RWPE2 (cell line): ENCODE data around the gene COMMD1.
"Not testable (repeated sequence)": the region's sequence is repeated elsewhere in the genome, so short reads cannot be mapped to it uniquely, and the experiment has no call there.

Experiments used
- ATAC-seq: fragments of 200-7000 bp; cut with Tn5 transposase; 3 replicates; pipeline ENCODE4 v1.9.1; 2021; ENCODE audit warnings: low read depth
- DNase-seq: peaks from one replicate; pipeline ENCODE4 v3.0.0-alpha.2; 2020; ENCODE audit warnings: low spot score
- H3K27ac ChIP-seq: fragments of 450-650 bp; 2 replicates; pipeline ENCODE4 v1.5.1; 2017; ENCODE audit warnings: mild to moderate bottlenecking; ENCODE audit not compliant: poor library complexity, severe bottlenecking
- H3K27me3 ChIP-seq: fragments of 250-450 bp; sonication (Bioruptor Pico); 2 replicates; pipeline ENCODE4 v1.5.1; 2021; ENCODE audit warnings: mild to moderate bottlenecking, moderate library complexity; ENCODE audit not compliant: insufficient read depth, poor library complexity, severe bottlenecking
- H3K36me3 ChIP-seq: fragments of 250-450 bp; sonication (Bioruptor Pico); 2 replicates; pipeline ENCODE4 v1.5.1; 2020; ENCODE audit warnings: low read depth, mild to moderate bottlenecking, moderate library complexity
- H3K4me1 ChIP-seq: fragments of 250-450 bp; sonication (Bioruptor Pico); 2 replicates; pipeline ENCODE4 v1.5.1; 2021; ENCODE audit warnings: mild to moderate bottlenecking, moderate library complexity; ENCODE audit not compliant: insufficient read depth, poor library complexity, severe bottlenecking
- H3K4me3 ChIP-seq: fragments of 250-450 bp; sonication (Bioruptor Pico); 2 replicates; pipeline ENCODE4 v1.5.1; 2021; ENCODE audit warnings: mild to moderate bottlenecking, moderate library complexity; ENCODE audit not compliant: severe bottlenecking
- H3K9me3 ChIP-seq: fragments of 250-450 bp; sonication (Bioruptor Pico); 2 replicates; pipeline ENCODE4 v1.5.1; 2021; ENCODE audit warnings: mild to moderate bottlenecking, moderate library complexity; ENCODE audit not compliant: severe bottlenecking
- CTCF ChIP-seq: fragments of 450-650 bp; IDR thresholded peaks from one replicate; pipeline ENCODE4 v1.5.1; 2017; ENCODE audit warnings: mild to moderate bottlenecking, moderate library complexity; ENCODE audit not compliant: poor library complexity, severe bottlenecking

Gene COMMD1

GRCh38 chr2:62038975-62039771, 133.7 kb downstream of the COMMD1 start:
- peaks cover 29% of the 10 kb centered on the region for H3K4me1 ChIP-seq
- peak overlapping the region; percentile 46 for H3K27ac ChIP-seq
- H3K9me3 ChIP-seq: no peaks in the 10 kb centered on the region
- ATAC-seq (peak; percentile 69), DNase-seq (no peak)
- H3K36me3 ChIP-seq: no peaks in the 10 kb centered on the region
- no peak overlapping the region for H3K4me3 ChIP-seq
- no peaks in the 10 kb centered on the region for H3K27me3 ChIP-seq
- no peak for TF ChIP-seq CTCF

GRCh38 chr2:62040926-62041325, 135.5 kb downstream of the COMMD1 start:
- Histone ChIP-seq H3K4me1 (peaks cover 33% of the 10 kb centered on the region), H3K27me3 (no peaks in the 10 kb centered on the region), H3K4me3 (no peak overlapping the region), H3K9me3 (no peaks in the 10 kb centered on the region), H3K36me3 (no peaks in the 10 kb centered on the region), H3K27ac (no peak overlapping the region)
- ATAC-seq (no peak), DNase-seq (no peak)
- TF ChIP-seq CTCF: no peak

GRCh38 chr2:62041701-62042385, 136.4 kb downstream of the COMMD1 start:
- H3K4me1 ChIP-seq: peaks cover 33% of the 10 kb centered on the region
- ATAC-seq, H3K27ac ChIP-seq, H3K27me3 ChIP-seq, H3K36me3 ChIP-seq, DNase-seq, H3K9me3 ChIP-seq, H3K4me3 ChIP-seq: not testable (repeated sequence)

GRCh38 chr2:62042400-62042799, 136.9 kb downstream of the COMMD1 start:
- ATAC-seq (no peak), DNase-seq (no peak)
- Histone ChIP-seq H3K4me3 (no peak overlapping the region), H3K36me3 (no peaks in the 10 kb centered on the region), H3K9me3 (no peaks in the 10 kb centered on the region), H3K4me1 (peaks cover 33% of the 10 kb centered on the region), H3K27me3 (no peaks in the 10 kb centered on the region), H3K27ac (peak overlapping the region; percentile 10)
- no peak for TF ChIP-seq CTCF

GRCh38 chr2:62042944-62043343, 137.5 kb downstream of the COMMD1 start:
- H3K4me3 ChIP-seq: no peak overlapping the region
- TF ChIP-seq CTCF: no peak

More at GRCh38 chr2:62042944-62043343, 137.5 kb downstream of the COMMD1 start:
- DNase-seq (no peak), ATAC-seq (peak; percentile 94)
- Histone ChIP-seq H3K27ac (peak overlapping the region; percentile 10), H3K36me3 (no peaks in the 10 kb centered on the region), H3K27me3 (no peaks in the 10 kb centered on the region), H3K4me1 (peaks cover 33% of the 10 kb centered on the region), H3K9me3 (no peaks in the 10 kb centered on the region)
